GM19035 (cell line): ENCODE data around the gene TAF11L2.
"Not testable (repeated sequence)": the region's sequence is repeated elsewhere in the genome, so short reads cannot be mapped to it uniquely, and the experiment has no call there.

Experiments used
- ATAC-seq: cut with Tn5 transposase; IDR thresholded peaks from one replicate; pipeline ENCODE4 v1.9.1; 2021; ENCODE audit not compliant: unreplicated experiment

TAF11L2 gene

DNA sequence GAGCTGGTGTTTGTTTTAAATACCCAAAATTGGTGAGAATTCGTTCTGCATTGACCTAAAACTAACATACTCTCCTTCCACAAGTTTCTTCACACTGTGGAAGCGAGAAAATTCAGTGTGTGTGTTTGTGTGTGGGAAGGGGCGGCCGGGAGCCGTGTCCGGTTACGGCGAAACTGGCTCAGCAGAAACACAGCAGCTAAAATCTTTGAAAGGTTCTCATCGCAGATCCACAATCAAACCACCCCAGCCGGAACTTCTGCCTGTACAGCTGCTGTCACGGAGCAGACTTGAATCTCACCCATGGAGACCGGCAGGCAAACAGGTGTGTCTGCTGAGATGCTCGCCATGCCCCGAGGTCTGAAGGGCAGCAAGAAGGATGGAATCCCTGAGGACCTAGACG is 26.9 kb downstream of the TAF11L2 start, which contains the start of gene TAF11L5:
TSS of gene TAF11L5 (plus strand) at position 301 of the 400 bp plus-strand sequence.
- not testable (repeated sequence) for ATAC-seq

DNA sequence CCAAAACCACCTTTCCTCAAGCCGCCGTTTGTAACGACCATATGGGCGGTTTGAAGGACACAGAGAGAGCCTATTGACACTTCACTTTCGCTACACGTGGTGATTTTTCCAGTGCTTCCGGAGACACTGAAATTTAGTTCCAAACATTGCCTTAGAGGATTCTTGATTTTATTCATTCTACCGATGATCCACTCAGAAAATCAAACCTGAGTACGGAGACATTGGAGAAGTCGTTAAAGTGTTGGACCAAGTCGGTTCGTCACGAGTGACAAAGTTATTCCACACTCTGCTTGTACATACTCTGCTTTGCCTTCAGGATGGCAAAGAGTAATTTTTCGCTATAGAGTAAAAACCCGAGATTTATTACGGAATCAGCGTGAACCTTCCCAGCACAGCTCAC is 28.5 kb downstream of the TAF11L2 start:
- not testable (repeated sequence) for ATAC-seq

- not testable (repeated sequence) for ATAC-seq
Observed at GRCh38 chr5:17528369-17528768, 30.3 kb downstream of the TAF11L2 start, which contains the start of gene TAF11L6. TAF11L6 (plus strand) TSS chr5:17528669.
